Measurements from ENCODE around the gene TAS1R1. TPM values are rescaled to one million over a fixed set of nuclear protein-coding genes. Genes with fewer than 3 reads are reported as not detected.

Gene TAS1R1
- total RNA-seq, 1 donor from 2014 or later, result 0.59 TPM

GRCh38 chr1:6574025-6574620, 19.0 kb downstream of the TAS1R1 start:
- DNase-seq, result no peak

GRCh38 chr1:6574818-6575217, 19.7 kb downstream of the TAS1R1 start:
- no peak for DNase-seq

- DNase-seq, result no peak
These were observed 22.9 kb downstream of the TAS1R1 start for GRCh38 chr1:6577831-6578525.

GRCh38 chr1:6578624-6579373, 23.7 kb downstream of the TAS1R1 start:
- no peak for DNase-seq

GRCh38 chr1:6579374-6580118, 24.4 kb downstream of the TAS1R1 start, which contains the start of gene ZBTB48:
Gene ZBTB48 (plus strand): TSS chr1:6579994. CDS start chr1:6580610, 616 bp downstream.
- DNase-seq, result peak; percentile 96

- DNase-seq, result no peak
These were observed 25.0 kb downstream of the TAS1R1 start for GRCh38 chr1:6580119-6580592.

- DNase-seq, result no peak
These were observed 25.7 kb downstream of the TAS1R1 start for GRCh38 chr1:6580593-6581409.

GRCh38 chr1:6581561-6582305, 26.6 kb downstream of the TAS1R1 start:
- DNase-seq, result no peak

GRCh38 chr1:6582370-6582769, 27.3 kb downstream of the TAS1R1 start:
- no peak for DNase-seq

GRCh38 chr1:6584126-6585080, 29.3 kb downstream of the TAS1R1 start:
- no peak for DNase-seq

- DNase-seq, result no peak
These were observed 30.1 kb downstream of the TAS1R1 start for GRCh38 chr1:6585081-6585722.

GRCh38 chr1:6585841-6586240, 30.7 kb downstream of the TAS1R1 start:
- DNase-seq, result no peak

- no peak for DNase-seq
These were observed 31.3 kb downstream of the TAS1R1 start for GRCh38 chr1:6586404-6586816.

GRCh38 chr1:6587261-6588005, 32.3 kb downstream of the TAS1R1 start:
- no peak for DNase-seq

GRCh38 chr1:6588128-6588892, 33.2 kb downstream of the TAS1R1 start:
- no peak for DNase-seq

- DNase-seq, result no peak
These were observed 33.9 kb downstream of the TAS1R1 start for GRCh38 chr1:6588893-6589520.

GRCh38 chr1:6590046-6590445, 34.9 kb downstream of the TAS1R1 start:
- no peak for DNase-seq
